Mucosa of descending colon (tissue), 3 donors: ENCODE measurements around the gene MROH2A. TPM values are rescaled to one million over a fixed set of nuclear protein-coding genes. Genes with fewer than 3 reads are reported as not detected.
"Not testable (repeated sequence)": the region's sequence is repeated elsewhere in the genome, so short reads cannot be mapped to it uniquely, and the experiment has no call there.

ENCODE experiments used
- ATAC-seq: fragments of 200-7000 bp; cut with Tn5 transposase; one replicate; pipeline ENCODE4 v1.9.1; 2020; ENCODE audit warnings: mild to moderate bottlenecking, moderate library complexity
- DNase-seq, 3 donors: peaks; one replicate each; pipeline ENCODE4 v3.0.0-alpha.2; 2020
- H3K36me3 ChIP-seq: fragments of 200-600 bp; one replicate; pipeline ENCODE4 v1.8.0; 2021; ENCODE audit warnings: low read depth, mild to moderate bottlenecking
- H3K4me1 ChIP-seq: fragments of 200-600 bp; one replicate; pipeline ENCODE4 v1.8.0; 2021; ENCODE audit warnings: low read depth, mild to moderate bottlenecking
- H3K4me3 ChIP-seq: fragments of 200-600 bp; one replicate; pipeline ENCODE4 v1.8.0; 2021; ENCODE audit warnings: mild to moderate bottlenecking
- H3K9me3 ChIP-seq: fragments of 200-600 bp; one replicate; pipeline ENCODE4 v1.8.0; 2021; ENCODE audit warnings: mild to moderate bottlenecking
- intact Hi-C, 2 donors: fragments of 100-400 bp; cut with DNase I in 1 of 2; cut with micrococcal nuclease in 1 of 2; formaldehyde crosslinking; loops; one replicate each; pipeline versions ENCODE4 v1.11.0 to v1.11.1; 2022; cut with DNase I, micrococcal nuclease
- total RNA-seq, 3 donors: library from RNA; stranded (reverse); fragmentation: NEBNext Ultra II Directional in 2 of 3; extraction: Animal tissue kit (Norgen Biotek cat#: 25700) in 2 of 3; gene quantifications; one replicate each; pipeline versions ENCODE4 v1.2.1 to v1.2.4, GENCODE V29; 2021 to 2023
- TF ChIP-seq, protein P1 (sequence below): fragments of 200-600 bp; IDR thresholded peaks from one replicate; pipeline ENCODE4 v1.8.0; 2022; ENCODE audit warnings: antibody characterized with exemption, mild to moderate bottlenecking
- donor health status: DM: no; HTN: no; CAD: no; lungs with moderate emphysema.
- donor health status: DM: no; HTN: no; CAD: no.
- donor health status: DM: no; HTN: yes; CAD: no.

MROH2A gene
- total RNA-seq, 3 donors from 2014 or later, result 0.20 TPM; not detected in 2

DNA sequence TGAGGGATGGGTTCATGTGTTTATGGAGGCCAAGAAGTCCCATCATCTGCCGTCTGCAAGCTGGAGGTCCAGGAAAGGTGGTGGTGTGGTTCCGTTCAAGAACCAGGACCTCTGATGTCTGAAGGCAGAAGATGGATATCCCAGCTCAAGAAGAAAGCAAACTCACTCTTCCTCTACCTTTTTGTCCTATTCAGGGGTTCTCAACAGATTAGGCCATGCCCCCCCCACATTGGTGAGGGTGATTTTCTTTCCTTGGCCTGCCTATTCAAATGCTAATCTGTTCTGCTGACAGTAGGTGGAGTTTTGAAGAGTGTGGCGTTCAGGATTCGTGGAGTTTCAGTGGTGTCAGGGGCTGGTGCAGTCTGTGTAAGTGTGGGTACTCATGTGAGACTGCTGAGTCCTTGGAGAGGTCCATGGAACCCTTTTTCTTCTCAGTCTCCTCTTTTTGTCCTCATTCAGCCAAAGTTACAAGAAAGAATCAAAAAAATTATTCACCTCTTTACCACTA, 84.2 kb downstream of the MROH2A start:
- Histone ChIP-seq H3K36me3 (no peaks in the 10 kb centered on the region), H3K4me3 (no peak overlapping the region), H3K4me1 (no peaks in the 10 kb centered on the region), H3K9me3 (no peaks in the 10 kb centered on the region)
- intact Hi-C loops, result no loop called here
- TF ChIP-seq, protein P1, sequence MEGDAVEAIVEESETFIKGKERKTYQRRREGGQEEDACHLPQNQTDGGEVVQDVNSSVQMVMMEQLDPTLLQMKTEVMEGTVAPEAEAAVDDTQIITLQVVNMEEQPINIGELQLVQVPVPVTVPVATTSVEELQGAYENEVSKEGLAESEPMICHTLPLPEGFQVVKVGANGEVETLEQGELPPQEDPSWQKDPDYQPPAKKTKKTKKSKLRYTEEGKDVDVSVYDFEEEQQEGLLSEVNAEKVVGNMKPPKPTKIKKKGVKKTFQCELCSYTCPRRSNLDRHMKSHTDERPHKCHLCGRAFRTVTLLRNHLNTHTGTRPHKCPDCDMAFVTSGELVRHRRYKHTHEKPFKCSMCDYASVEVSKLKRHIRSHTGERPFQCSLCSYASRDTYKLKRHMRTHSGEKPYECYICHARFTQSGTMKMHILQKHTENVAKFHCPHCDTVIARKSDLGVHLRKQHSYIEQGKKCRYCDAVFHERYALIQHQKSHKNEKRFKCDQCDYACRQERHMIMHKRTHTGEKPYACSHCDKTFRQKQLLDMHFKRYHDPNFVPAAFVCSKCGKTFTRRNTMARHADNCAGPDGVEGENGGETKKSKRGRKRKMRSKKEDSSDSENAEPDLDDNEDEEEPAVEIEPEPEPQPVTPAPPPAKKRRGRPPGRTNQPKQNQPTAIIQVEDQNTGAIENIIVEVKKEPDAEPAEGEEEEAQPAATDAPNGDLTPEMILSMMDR, result no peak
- ATAC-seq, result no peak
- no peak for DNase-seq

DNA sequence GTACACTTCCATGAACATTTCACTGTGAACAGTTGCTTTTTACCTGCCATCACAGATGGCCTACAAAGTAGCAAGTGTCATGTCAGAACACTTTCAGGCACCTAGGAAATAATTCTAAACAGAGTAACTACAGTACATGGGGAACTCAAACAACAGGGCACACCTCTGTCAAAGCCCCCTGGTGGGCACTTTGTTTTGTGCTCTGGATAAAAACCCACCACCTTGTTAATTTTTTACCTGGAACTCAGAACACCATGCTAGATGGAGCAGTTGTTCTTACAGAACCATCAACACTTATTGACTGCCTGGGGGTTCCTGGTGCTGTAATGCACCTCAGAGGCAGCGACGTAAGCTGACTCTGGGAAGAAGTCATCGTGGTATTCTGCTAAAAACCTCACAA, 87.7 kb downstream of the MROH2A start:
- intact Hi-C loops, result no loop called here
- no peak for ATAC-seq
- TF ChIP-seq, protein P1, result no peak
- H3K9me3 ChIP-seq, result no peaks in the 10 kb centered on the region
- no peaks in the 10 kb centered on the region for H3K36me3 ChIP-seq
- H3K4me3 ChIP-seq, result no peak overlapping the region
- no peaks in the 10 kb centered on the region for H3K4me1 ChIP-seq
- no peak for DNase-seq

DNA sequence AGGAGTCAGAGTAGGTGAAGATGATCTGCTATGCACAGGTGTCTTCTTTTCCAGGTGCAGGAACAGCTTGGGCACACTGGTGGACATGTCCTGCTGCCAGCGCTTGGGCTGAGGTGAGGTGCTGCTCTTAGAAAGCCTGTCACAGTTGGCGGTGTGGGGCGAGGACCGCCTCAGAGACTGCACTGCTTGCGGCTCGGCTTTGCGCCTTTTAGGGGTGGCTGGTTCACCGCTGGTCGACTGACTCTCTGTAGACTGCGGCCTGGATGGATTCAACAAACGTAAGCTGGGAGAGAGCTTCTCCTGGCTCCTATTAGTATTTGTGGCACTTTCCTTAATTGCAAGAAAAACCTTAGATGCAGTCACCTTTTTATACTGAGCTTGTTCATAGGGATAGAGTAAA, 88.3 kb downstream of the MROH2A start:
- DNase-seq (no peak), ATAC-seq (no peak)
- H3K4me3 ChIP-seq, result no peak overlapping the region
- intact Hi-C loops, result no loop called here
- TF ChIP-seq, protein P1, result no peak
- H3K36me3 ChIP-seq, result no peaks in the 10 kb centered on the region
- no peaks in the 10 kb centered on the region for H3K9me3 ChIP-seq
- no peaks in the 10 kb centered on the region for H3K4me1 ChIP-seq

DNA sequence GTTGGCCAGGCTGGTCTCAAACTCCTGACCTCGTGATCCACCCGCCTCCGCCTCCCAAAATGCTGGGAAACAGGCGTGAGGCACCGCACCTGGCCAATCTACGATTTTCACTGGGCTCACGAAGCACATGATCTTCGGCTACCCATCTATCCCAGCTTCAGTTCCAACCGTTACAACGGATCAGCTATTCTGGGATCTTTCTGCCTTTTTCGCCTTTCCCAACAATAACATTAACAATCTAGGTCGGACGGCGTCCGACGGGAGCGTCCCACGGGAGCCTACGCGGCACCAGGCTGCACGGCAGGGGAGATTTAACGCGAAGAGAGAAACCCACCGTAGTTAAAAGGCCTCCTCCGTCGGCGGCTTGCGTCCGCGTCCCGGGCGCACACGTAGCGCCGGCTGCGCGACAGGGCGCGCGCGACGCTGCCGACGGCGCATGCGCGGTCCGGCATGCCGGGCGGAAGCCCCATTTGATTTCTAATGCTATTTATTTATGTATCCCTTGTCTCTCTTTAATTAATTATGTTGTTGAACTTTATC, 89.9 kb downstream of the MROH2A start, which contains the start of gene MSL3B:
MSL3B (minus strand) TSS at position 394 of the 540 bp plus-strand sequence.
- no peaks in the 10 kb centered on the region for H3K36me3 ChIP-seq
- ATAC-seq (peak; percentile 90), DNase-seq (peak in 2 of 3 donors; percentile 57 to 73)
- peak within 1 kb of the TSS; percentile 18 for H3K4me3 ChIP-seq
- intact Hi-C loops, result no loop called here
- TF ChIP-seq, protein P1, result no peak
- no peaks in the 10 kb centered on the region for H3K4me1 ChIP-seq
- no peaks in the 10 kb centered on the region for H3K9me3 ChIP-seq

GRCh38 chr2:233871432-233871831, 93.3 kb downstream of the MROH2A start:
- Histone ChIP-seq H3K4me3 (no peak overlapping the region), H3K36me3 (no peaks in the 10 kb centered on the region), H3K4me1 (no peaks in the 10 kb centered on the region), H3K9me3 (no peaks in the 10 kb centered on the region)
- DNase-seq (no peak), ATAC-seq (no peak)
- TF ChIP-seq, protein P1, result no peak
- intact Hi-C loops, result no loop called here

GRCh38 chr2:233872125-233872524, 94.0 kb downstream of the MROH2A start:
- intact Hi-C loops, DNase-seq, H3K4me1 ChIP-seq, H3K4me3 ChIP-seq, H3K36me3 ChIP-seq, H3K9me3 ChIP-seq, ATAC-seq: not testable (repeated sequence)
